Measurements from ENCODE around the gene PRUNE2. TPM values are rescaled to one million over a fixed set of nuclear protein-coding genes. Genes with fewer than 3 reads are reported as not detected.

Gene PRUNE2
- total and polyA plus RNA-seq, 9 donors, result 2.5 to 45.8 (median 13.7) TPM

DNA sequence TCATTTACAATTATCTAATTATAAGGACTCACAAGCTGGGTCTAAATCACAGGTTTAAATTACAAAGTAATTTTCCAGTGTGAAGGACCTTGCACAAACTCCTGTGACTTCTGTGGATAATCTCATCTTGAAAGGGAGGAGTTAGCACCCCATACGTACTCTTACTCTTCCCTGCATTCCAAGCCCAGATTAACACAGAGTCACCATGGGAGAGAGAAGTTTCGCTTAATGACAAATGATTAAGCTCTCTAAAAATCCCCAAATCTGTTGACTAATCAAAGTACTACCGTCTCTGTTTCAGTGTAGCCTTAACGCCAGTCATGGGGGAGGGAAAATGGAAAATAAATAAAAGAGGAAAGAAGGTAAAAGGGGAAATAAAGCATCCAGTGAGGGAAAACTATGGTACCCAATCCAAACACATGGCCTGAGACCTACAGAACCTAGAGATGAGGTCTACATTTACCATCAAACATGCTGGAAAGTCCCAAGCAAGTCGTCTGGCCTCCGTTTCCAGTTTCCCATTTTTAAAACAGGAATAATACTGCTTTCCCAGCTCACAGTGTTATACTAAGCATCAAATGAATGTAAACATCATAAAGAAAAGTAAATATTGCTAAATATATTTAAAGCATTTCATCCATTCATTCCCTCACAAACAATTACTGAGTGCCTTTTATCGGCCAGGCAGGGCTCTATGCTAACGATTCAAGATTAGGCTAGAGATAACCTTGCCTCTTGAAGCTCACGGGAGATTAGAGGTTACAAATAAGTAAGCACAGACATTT is 78.4 kb downstream of the PRUNE2 start:
- intact Hi-C loops (cut with DNase I), result no loop called here

DNA sequence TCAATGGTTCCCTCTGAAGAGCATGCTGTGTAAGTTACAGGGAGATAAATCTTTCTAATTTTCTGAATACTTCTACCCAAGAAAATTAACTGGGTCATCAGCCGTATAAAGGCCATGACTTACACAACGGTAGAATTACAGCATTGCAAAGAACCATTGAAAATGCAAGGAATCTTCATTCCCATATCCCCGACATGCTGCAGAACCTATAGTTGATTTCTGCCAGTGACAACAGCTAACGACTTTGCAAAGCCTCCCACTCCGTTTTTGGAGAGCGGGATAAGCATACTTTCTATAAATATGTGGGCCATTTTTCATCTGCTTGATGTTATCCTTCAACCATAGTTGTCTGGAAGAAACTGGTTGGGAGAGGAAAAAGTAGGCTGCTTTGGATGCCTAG is 85.5 kb downstream of the PRUNE2 start:
- no peak overlapping the region for H3K4me3 ChIP-seq
- no peaks in the 10 kb centered on the region for H3K9me3 ChIP-seq
- WGBS, 3 donors, result 53 to 62% (median 54%) methylated on average over 6 of the region's 6 CpGs
- H3K4me1 ChIP-seq (ENCODE audit: insufficient read depth), result no peaks in the 10 kb centered on the region
- no peak for DNase-seq
- intact Hi-C loops (cut with DNase I), result no loop called here
- no peak overlapping the region for H3K27ac ChIP-seq
- H3K36me3 ChIP-seq, result no peaks in the 10 kb centered on the region
- H3K27me3 ChIP-seq, result no peaks in the 10 kb centered on the region
- TF ChIP-seq EP300 (IDR thresholded peaks at IDR 0.05) (no peak), POLR2A (IDR thresholded peaks at IDR 0.05) (no peak)
- TF ChIP-seq, protein P1, sequence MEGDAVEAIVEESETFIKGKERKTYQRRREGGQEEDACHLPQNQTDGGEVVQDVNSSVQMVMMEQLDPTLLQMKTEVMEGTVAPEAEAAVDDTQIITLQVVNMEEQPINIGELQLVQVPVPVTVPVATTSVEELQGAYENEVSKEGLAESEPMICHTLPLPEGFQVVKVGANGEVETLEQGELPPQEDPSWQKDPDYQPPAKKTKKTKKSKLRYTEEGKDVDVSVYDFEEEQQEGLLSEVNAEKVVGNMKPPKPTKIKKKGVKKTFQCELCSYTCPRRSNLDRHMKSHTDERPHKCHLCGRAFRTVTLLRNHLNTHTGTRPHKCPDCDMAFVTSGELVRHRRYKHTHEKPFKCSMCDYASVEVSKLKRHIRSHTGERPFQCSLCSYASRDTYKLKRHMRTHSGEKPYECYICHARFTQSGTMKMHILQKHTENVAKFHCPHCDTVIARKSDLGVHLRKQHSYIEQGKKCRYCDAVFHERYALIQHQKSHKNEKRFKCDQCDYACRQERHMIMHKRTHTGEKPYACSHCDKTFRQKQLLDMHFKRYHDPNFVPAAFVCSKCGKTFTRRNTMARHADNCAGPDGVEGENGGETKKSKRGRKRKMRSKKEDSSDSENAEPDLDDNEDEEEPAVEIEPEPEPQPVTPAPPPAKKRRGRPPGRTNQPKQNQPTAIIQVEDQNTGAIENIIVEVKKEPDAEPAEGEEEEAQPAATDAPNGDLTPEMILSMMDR (IDR thresholded peaks at IDR 0.05), result no peak

More for the DNA sequence above, 78.4 kb downstream of the PRUNE2 start:
- H3K4me3 ChIP-seq, result no peak overlapping the region
- no peak overlapping the region for H3K27ac ChIP-seq
- H3K27me3 ChIP-seq, result no peaks in the 10 kb centered on the region
- no peak for DNase-seq
- no peaks in the 10 kb centered on the region for H3K4me1 ChIP-seq (ENCODE audit: insufficient read depth)
- WGBS, 3 donors, result 67 to 81% (median 68%) methylated on average over 9 of the region's 9 CpGs
- TF ChIP-seq POLR2A (IDR thresholded peaks at IDR 0.05) (no peak), EP300 (IDR thresholded peaks at IDR 0.05) (no peak)
- TF ChIP-seq, protein P1 (IDR thresholded peaks at IDR 0.05), result no peak
- no peaks in the 10 kb centered on the region for H3K9me3 ChIP-seq
- no peaks in the 10 kb centered on the region for H3K36me3 ChIP-seq

DNA sequence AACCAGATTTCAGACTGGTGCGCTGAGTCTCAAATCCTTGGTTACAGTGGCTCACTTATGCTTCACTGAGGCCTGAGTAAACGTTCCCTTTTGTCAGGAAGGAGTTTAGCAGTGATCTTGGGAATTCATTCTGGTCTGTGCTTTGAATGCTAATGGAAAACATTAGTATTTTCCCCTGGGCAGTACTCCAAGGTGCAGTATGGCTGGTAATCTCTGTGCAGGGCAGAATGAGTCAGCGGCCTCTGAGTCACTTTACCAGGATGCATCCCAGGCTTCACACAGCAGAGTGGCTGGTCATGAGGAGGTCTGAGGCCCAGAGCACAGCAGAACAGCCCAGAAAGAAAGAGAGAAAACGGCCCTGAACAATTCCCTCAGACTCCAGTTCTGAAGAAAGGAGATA is 87.6 kb downstream of the PRUNE2 start:
- WGBS, 3 donors, result 19 to 24% (median 22%) methylated on average over 4 of the region's 4 CpGs
- TF ChIP-seq, protein P1 (IDR thresholded peaks at IDR 0.05), result no peak
- TF ChIP-seq POLR2A (IDR thresholded peaks at IDR 0.05) (no peak), EP300 (IDR thresholded peaks at IDR 0.05) (no peak)
- intact Hi-C loops (cut with DNase I), result loop anchor here in 2 of 4 donors (10.0 kb wide), 2 partner anchors 87 to 337 kb away; partner anchors contain the start of gene PRUNE2 (in 1 of the 2)
- peak overlapping the region in 1 of 2 donors; percentile 79 for H3K27ac ChIP-seq
- H3K36me3 ChIP-seq, result no peaks in the 10 kb centered on the region
- H3K9me3 ChIP-seq, result no peaks in the 10 kb centered on the region
- H3K4me1 ChIP-seq (ENCODE audit: insufficient read depth), result no peaks in the 10 kb centered on the region
- H3K27me3 ChIP-seq, result no peaks in the 10 kb centered on the region
- DNase-seq, result peak; percentile 77 to 83 (median 80)
- H3K4me3 ChIP-seq, result no peak overlapping the region

DNA sequence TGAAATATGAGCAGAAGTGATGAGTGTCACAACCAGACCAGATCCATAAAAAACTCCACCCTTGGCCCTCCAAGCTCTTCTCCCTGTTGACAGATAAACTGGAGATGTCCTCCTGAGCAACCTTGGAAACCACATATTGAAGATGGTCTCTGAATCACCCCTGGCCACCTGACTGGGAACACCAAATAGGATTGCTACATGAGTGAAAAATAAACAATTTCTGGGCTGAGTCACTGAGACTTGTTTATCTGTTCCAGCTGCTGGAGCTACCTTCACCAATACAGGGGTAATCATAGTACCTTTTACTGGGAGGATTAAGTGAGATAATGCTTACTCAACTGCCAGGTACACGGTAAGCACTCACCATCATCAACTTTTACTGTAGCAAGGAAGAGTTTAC is 88.4 kb downstream of the PRUNE2 start:
- no peaks in the 10 kb centered on the region for H3K9me3 ChIP-seq
- WGBS, 3 donors, result 91 to 100% (median 100%) methylated on average over 1 of the region's 1 CpG
- H3K4me3 ChIP-seq, result no peak overlapping the region
- no peaks in the 10 kb centered on the region for H3K27me3 ChIP-seq
- no peak for DNase-seq
- H3K36me3 ChIP-seq, result no peaks in the 10 kb centered on the region
- H3K27ac ChIP-seq, result peak overlapping the region in 1 of 2 donors; percentile 79
- H3K4me1 ChIP-seq (ENCODE audit: insufficient read depth), result no peaks in the 10 kb centered on the region
- TF ChIP-seq EP300 (IDR thresholded peaks at IDR 0.05), result no peak
- TF ChIP-seq, protein P1 (IDR thresholded peaks at IDR 0.05), result no peak
- TF ChIP-seq POLR2A (IDR thresholded peaks at IDR 0.05), result no peak
- intact Hi-C loops (cut with DNase I), result loop anchor here in 2 of 4 donors (10.0 kb wide), 2 partner anchors 87 to 337 kb away; partner anchors contain the start of gene PRUNE2 (in 1 of the 2)
